NCI-H1048 (cell line): ENCODE measurements around the gene RGS4.

Source experiments
- DNase-seq: peaks from one replicate; lab custom pipeline; 2025; lab: John Stamatoyannopoulos, UW

RGS4 gene

DNA sequence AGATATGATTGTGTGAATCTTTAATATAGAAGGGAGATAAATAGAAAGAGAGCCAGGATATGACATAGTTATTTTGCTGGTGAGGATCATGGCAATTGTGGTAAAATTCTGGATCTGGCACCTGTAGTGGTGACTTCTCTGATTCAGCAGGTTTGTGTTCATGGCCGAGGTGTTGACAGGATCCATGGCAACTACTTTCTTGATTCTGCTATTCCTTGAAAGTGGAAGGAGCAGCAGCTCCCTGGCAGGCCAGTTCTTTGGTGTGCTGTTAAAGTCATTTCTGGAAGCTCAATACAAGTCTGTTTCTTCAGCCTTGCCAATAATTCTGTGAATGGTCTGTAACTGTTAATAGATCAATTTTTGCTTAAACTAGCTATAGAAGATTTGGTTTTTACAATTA, 33.4 kb downstream of the RGS4 start:
- no peak for DNase-seq

DNA sequence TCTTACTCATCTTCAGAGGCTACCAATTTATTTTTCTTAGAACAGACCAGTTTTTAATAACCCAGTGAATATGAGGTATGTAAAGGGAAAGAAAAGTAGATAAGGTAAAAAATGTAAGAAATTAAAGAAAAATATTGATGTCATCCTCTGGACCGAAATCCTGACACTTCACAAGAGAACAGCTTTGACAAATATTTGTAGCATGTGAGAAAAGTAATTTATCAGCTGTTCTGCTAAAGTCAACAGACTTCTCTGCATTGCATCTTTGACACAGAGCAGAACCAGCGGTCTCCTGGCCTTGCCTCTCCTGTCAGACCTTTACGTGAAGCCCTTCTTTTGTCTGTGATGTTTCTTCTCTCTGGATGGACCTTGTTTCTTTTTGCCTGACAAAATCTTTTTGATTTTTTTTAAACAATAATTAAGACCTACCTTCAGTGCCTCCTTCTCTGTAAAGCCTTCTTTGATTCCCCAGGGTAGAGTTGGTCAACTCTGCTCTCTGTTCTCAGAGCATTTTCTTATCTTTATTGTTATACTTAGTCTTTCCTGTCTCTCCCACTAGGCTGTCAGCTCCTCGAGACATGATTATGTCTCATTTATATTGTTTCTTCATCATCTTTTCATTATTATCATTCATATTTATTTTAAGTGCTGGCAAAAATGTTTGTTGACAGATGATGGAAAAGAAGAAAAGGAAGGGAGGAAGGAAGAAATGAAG, 35.4 kb downstream of the RGS4 start:
- DNase-seq, result no peak

DNA sequence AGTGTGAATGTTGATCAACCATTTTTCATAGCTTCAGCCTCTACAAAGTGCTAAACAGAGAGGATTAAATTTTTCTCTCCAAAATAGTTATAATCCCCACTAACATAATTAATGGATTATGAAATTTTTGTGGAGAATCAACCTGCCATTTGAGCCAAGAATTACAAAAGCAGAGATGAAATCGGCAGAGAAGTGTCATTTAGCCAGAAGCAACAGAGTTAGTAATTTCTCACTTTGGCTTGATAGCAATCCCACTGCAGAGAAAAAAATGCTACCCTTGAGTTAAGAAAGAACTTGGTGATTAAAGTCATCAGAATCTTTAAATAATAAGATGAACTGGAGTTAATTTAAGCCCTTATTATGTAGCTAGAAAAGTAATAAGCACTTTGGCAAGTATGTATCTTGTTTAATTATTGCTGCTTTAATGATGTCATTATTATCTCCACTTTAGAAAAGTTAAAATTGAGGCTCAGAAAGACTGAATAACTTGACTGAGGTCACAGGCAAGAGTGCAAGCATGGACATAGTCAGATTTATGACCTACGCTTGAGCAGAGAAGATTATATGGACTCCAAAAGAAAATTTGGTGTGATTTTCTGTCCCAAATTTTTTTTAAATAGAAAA, 37.3 kb downstream of the RGS4 start:
- DNase-seq, result no peak

DNA sequence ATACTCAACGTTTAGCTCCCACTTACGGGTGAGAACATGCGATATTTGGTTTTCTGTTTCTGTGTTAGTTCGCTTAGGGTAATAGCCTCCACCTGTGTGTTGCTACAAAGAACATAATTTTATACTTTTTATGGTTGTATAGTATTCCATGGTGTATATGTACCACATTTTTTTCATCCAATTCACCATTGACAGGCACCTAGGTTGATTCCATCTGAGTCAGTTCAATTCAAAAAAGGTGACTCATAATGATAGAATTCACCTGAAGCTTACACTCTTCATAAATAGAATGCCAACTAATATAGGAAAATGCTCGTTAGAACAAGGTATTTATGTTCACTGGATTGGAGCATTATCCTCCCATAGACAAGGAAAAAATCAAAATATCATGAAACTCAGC, 38.5 kb downstream of the RGS4 start:
- DNase-seq, result no peak

DNA sequence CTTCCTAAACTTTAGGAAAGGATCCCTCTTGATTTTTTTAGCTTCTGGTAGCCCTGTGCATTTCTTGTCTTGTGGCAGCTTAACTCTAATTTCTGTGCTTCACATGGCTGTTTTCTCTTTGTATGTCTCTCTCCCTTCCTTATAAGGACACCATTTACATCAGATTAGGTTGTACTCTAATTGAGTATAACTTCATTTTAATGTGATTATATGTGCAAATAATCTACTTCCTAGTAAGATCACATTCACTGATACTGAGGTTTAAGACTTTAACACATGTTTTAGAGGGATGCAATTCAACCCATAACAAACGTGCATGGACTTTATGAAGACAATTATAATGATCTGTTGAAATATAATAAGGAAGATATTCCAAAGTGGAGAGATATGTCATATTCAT, 46.7 kb downstream of the RGS4 start:
- DNase-seq, result peak; percentile 14

DNA sequence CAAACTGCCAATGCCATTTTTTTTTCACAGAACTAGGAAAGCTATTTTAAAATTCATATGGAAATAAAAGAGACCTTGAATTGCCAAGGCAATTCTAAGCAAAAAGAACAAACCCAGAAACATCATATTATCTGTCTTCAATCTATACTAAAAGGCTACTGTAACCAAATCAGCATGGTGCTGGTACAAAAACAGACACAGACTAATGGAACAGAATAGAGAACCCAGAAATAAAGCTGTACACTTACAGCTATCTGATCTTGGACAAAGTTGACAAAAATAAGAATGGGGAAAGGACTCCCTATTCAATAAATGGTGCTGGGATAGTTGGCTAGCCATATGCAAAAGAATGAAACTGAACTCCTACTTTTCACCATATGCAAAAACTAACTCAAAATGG, 50.5 kb downstream of the RGS4 start:
- DNase-seq, result no peak

DNA sequence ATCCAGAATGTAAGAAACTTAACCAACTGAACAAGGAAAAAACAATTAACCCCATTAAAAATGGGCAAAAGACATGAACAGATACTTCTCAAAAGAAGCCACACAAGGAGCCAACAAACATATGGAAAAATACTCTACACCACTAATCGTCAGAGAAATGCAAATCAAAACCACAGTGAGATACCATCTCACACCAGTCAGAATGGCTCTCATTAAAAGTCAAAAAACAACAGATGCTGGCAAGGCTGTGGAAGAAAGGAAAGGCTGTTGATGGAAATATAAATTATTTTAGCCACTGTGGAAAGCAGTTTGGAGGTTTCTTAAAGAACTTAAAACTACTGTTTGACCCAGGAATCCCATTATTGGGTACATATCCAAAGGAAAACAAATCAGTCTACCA, 51.2 kb downstream of the RGS4 start:
- DNase-seq, result no peak

DNA sequence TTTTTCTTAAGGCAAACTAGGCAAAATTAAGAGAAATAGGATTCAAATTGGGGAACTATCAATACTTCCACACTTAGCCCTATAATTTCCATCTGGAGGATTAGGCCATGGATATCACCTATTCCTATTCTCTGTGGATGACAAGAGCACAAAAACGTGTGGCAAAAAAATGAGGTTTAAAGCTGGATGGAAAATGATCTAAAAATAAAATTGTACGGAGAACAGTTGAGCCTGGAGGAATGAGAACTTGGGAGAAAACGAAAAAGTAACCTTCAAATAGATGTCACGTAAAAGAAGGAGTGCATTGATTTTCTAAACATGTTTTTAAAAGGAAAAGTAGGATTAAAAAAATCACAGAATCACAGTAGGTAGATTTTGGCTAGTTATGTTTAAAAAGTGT, 55.7 kb downstream of the RGS4 start:
- no peak for DNase-seq
